Fibroblast of skin of back (primary cell): ENCODE measurements around the gene ZNF740.

Experiments used
- DNase-seq: peaks from one replicate; pipeline ENCODE4 v3.0.0-alpha.2; 2013

Gene ZNF740

GRCh38 chr12:53227836-53228235 is 47.3 kb downstream of the ZNF740 start:
- no peak for DNase-seq

- DNase-seq, result no peak
Observed at GRCh38 chr12:53229454-53229853, 48.9 kb downstream of the ZNF740 start.

DNA sequence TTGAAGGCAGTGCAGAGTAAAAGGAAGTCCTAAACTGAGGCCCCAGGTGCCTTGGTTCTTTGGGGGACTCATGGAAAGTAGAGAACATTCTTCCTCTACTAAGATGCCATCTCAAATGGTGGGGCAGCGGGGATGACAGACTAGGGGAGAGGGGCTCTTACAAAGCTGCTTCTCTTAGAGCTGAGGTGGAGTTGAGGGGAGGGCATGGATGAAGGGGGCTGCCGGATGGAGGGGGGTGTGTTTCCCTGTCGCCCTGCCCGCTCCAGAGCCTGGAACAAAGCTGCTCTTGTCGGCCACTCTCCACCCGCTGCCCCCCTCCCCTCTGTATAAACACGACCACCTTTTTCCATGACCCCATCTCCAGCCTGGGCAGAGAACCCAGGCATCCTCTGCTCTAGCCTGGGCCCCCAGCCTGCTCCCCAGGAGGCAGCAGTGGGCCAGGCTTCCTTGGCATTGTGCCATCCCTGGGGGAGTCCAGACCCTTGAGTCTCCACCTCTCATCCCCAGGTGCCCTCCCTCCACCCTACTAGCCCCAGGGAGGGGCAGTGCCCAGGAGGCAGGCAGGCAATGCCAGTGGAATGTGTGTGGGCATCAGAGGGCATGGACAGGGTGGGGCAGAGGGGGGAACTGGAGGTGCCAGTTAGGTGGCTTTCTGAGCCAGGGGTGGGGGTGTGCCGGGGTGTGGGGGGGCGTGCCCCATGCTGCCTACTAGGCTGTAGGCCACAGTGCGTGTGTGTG is 49.8 kb downstream of the ZNF740 start:
- no peak for DNase-seq

GRCh38 chr12:53231671-53231920 is 51.1 kb downstream of the ZNF740 start:
- no peak for DNase-seq

- peak; percentile 82 for DNase-seq
Observed at GRCh38 chr12:53231921-53232645, 51.6 kb downstream of the ZNF740 start, which contains the start of gene RARG. Gene RARG (minus strand): TSS chr12:53232209. CDS start chr12:53227545, 4,664 bp downstream.

DNA sequence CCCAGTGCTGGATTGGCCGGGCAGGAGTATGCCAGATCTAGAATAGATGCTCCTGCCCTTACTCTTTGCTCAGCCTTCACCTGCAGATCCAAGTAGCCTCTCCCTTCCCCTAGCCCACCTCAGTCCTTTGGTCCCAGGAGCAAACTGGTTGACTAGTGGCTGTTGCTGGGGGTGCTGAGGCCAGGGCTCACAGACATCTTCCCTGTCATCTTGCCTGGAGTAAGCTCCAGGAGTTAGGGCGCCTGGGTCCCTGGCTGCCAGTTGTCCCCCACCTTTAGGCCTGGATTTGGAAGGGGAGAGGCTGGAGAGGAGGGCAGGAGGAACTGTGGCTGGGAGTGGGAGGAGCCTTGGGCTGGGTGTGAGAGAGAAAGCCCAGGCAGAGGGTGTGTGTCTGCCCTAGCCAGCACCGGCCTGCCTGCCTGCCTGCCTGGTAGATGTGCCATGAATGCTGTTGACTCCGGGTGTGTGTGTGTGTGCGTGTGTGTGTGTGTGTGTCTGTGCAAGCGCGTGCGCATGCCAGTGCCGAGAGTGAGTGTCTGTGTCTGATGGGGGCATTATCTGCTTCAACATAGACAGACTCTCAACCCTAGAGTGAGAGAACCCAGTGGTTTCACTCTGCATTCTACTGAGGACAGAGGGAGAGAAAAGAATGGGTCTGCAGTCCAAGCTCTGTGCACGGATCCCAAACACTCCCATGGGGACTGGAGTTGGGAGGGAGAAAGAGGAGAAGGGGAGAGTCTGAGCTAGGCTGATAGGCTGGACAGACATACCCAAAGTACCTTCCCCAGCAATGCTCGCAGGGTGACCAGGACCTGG is 52.3 kb downstream of the ZNF740 start:
- peak; percentile 49 for DNase-seq

DNA sequence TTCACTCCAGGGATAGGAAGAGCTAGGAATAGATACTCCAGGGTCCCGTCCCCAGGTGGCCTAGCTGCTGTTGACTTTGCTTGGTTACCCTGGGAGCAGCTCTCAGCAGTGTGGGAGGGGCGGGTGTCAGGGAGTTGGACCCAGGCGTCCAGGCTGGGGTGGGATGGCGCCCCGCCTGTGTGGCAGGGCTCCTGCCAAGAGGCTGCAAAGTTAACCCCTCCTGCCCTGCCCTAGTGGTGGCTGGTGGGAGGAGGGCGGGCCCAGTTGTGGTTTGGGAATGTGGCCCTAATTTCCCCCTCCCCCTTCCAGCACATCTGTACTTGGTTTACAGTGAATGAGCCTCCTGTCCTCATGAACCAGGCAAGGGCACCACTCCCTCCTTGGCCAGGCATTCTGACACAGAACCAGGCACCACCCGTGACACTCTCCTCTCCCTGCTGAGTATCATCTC is 53.2 kb downstream of the ZNF740 start:
- no peak for DNase-seq

DNA sequence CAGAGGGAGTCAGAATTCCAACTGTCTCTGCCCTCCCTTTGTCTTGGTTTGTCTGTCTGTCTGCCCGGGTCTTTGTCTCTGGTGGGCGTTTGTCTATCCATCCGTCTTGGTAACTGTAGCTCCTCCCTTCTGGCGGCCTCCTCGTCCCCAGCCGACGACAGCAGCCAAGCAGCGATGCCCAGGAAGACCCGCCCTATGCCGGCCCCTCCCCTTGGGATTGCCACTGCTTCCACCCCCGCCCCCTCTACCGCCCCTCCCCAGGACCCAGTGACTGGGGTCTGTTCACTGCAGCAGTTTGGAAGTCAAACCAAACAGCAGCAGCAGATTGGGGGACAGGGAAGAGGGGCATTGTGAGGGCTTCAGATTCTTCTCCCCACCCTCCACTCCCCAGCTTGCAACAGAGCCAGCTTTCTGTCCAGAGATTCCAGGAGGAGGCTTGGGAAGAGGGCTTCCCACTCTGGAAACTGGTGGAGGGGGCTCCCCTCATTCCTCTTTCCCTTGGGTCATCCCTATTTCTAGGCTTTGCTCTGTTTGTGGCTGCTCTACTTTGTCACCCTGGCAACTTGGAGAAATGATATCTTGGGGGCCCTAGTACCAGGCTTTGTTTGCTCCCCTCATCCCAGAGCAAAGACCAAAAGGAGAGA is 53.9 kb downstream of the ZNF740 start:
- no peak for DNase-seq

DNA sequence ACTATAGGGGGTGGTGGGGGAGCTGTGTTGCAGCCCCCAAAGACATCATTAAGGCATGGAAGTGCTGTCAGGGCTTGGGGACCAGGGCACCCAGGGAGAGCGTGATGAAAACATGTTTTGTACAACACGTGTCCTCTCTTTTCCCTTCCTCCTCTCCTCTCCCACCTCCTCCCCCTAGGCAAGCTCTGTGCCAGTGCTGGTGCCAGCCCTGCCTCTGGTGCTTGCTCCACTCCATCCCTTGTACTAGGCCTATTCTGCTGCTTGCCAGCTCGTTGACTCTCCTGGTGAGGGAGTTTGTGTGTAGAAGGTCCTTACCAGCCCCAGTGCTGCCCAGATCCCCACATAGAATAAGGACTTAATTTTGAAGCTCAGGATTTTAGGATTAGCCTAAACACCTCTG is 54.6 kb downstream of the ZNF740 start:
- DNase-seq, result no peak

GRCh38 chr12:53235742-53236442 is 55.4 kb downstream of the ZNF740 start:
- DNase-seq, result no peak

DNA sequence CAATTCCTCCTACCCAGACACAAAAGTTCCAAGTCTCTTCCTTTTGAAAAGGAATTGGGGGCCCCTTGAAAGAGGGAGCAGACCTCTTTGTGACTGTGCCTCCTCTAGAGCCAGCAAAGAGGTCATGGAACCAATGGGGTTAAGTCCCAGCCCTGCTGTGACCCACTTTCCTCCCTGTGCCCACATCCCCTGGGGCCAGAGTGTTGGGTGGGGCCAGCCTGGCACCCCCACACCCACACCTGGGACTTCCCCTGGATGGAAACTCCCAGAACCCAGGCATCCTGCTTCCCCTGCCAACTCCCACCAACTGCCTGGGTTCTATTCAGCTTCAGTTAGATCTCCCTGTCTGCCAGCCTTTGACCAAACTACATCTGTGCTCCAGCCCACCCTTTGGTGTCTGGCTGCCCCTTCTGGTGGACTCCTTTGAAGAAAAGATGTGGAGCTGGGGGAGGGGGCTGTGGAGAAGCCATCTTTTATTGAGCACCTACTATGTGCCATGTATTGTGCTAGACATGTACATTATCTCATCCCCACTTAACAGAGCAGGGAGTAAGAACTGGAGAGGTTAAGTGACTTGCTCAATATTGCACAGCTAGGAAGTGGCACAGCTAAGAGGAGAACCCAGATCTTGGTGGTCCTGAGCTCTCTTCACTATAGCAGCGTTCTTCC is 56.1 kb downstream of the ZNF740 start:
- DNase-seq, result no peak

- DNase-seq, result no peak
Observed at GRCh38 chr12:53239643-53240258, 59.2 kb downstream of the ZNF740 start.

GRCh38 chr12:53241623-53242412 is 61.3 kb downstream of the ZNF740 start:
- DNase-seq, result no peak

- DNase-seq, result no peak
Observed at GRCh38 chr12:53244337-53244736, 63.8 kb downstream of the ZNF740 start.
